Measurements from ENCODE around the gene RABGAP1. TPM values are rescaled to one million over a fixed set of nuclear protein-coding genes. Genes with fewer than 3 reads are reported as not detected.

Gene RABGAP1
- total RNA-seq, 1 donor from 2014 or later: 80.2 TPM

DNA sequence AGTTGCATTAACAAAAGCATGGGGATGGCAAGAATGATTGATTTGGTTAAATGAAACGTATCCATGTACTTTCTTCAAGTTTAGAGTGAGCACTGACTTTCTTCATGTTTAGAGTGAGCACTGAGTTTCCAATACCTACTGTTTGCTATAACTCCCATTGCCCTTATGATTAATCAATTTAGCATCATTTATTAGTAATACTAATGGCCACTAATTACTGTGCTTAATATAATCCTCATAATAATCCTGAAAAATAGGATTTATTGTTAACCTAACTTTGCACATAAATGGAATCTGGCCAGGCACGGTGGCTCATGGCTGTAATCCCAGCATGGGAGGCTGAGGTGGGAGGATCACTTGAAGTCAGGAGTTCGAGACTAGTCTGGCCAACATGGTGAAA is 70.6 kb downstream of the RABGAP1 start:
- H3K9me3 Mint-ChIP-seq (ENCODE audit: unreplicated experiment): no peaks in the 10 kb centered on the region
- no peaks in the 10 kb centered on the region for H3K36me3 Mint-ChIP-seq (ENCODE audit: unreplicated experiment)
- DNase-seq: no peak
- no peaks in the 10 kb centered on the region for H3K4me1 Mint-ChIP-seq (ENCODE audit: low read depth, unreplicated experiment)
- TF ChIP-seq, protein P1, sequence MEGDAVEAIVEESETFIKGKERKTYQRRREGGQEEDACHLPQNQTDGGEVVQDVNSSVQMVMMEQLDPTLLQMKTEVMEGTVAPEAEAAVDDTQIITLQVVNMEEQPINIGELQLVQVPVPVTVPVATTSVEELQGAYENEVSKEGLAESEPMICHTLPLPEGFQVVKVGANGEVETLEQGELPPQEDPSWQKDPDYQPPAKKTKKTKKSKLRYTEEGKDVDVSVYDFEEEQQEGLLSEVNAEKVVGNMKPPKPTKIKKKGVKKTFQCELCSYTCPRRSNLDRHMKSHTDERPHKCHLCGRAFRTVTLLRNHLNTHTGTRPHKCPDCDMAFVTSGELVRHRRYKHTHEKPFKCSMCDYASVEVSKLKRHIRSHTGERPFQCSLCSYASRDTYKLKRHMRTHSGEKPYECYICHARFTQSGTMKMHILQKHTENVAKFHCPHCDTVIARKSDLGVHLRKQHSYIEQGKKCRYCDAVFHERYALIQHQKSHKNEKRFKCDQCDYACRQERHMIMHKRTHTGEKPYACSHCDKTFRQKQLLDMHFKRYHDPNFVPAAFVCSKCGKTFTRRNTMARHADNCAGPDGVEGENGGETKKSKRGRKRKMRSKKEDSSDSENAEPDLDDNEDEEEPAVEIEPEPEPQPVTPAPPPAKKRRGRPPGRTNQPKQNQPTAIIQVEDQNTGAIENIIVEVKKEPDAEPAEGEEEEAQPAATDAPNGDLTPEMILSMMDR (IDR thresholded peaks at IDR 0.05; ENCODE audit: partially characterized antibody, unreplicated experiment): no peak
- no peak overlapping the region for H3K27ac Mint-ChIP-seq (ENCODE audit: unreplicated experiment)
- no peaks in the 10 kb centered on the region for H3K27me3 Mint-ChIP-seq (ENCODE audit: unreplicated experiment)
- no peak overlapping the region for H3K4me3 Mint-ChIP-seq (ENCODE audit: unreplicated experiment)

DNA sequence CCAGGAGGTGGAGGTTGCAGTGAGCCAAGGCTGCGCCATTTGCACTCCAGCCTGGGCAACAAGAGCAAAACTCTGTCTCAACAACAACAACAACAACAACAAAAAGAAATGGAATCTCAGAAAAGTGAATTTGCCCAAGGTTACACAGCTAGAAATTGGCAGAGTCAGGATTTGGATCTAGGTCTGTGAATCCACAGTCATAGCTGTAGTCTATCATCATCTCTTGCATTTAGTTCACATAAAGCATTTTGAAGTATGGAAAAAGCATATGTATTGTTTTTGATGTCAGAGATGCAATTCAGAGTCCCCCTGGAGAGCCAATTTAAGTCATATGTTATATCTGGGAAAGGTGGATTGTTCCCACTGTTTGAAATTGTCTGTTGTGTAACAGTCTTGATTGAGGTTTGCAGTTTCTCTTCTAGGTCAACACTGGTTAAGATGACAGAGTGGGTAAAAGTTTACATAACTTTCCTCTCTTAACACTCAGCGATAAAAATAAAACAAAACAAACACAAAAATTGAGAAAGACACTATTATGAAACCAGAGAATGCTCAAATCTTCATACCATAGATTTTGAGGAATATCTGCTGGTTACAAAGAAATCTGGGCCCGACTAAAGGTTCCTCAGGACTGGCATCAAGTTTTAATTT is 71.2 kb downstream of the RABGAP1 start:
- no peaks in the 10 kb centered on the region for H3K4me1 Mint-ChIP-seq (ENCODE audit: low read depth, unreplicated experiment)
- H3K27me3 Mint-ChIP-seq (ENCODE audit: unreplicated experiment): no peaks in the 10 kb centered on the region
- no peak overlapping the region for H3K4me3 Mint-ChIP-seq (ENCODE audit: unreplicated experiment)
- H3K27ac Mint-ChIP-seq (ENCODE audit: unreplicated experiment): no peak overlapping the region
- no peaks in the 10 kb centered on the region for H3K9me3 Mint-ChIP-seq (ENCODE audit: unreplicated experiment)
- no peak for DNase-seq
- no peaks in the 10 kb centered on the region for H3K36me3 Mint-ChIP-seq (ENCODE audit: unreplicated experiment)
- TF ChIP-seq, protein P1 (IDR thresholded peaks at IDR 0.05; ENCODE audit: partially characterized antibody, unreplicated experiment): no peak

DNA sequence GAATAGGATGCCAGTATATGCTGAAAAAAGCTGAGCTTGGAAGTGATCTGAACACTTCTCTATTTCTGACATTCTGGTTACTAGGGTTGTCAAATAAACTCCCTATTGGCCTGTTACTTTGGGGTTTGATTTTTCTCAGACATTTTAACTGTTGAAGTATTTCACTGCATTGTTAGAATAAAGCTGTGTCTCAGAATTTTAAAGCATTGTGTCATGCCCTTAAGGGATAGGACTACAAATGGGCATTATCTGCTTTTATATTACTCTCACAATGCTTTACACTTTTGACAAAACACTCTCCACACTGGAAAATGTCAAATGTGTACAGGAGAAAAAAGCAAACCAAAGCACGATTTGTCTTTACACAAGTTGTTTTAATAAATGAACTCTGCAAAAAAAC is 75.8 kb downstream of the RABGAP1 start:
- Mint-ChIP-seq H3K4me3 (ENCODE audit: unreplicated experiment) (no peak overlapping the region), H3K27ac (ENCODE audit: unreplicated experiment) (no peak overlapping the region), H3K36me3 (ENCODE audit: unreplicated experiment) (no peaks in the 10 kb centered on the region), H3K27me3 (ENCODE audit: unreplicated experiment) (no peaks in the 10 kb centered on the region), H3K4me1 (ENCODE audit: low read depth, unreplicated experiment) (peaks cover 3% of the 10 kb centered on the region), H3K9me3 (ENCODE audit: unreplicated experiment) (no peaks in the 10 kb centered on the region)
- DNase-seq: no peak
- TF ChIP-seq, protein P1 (IDR thresholded peaks at IDR 0.05; ENCODE audit: partially characterized antibody, unreplicated experiment): no peak

DNA sequence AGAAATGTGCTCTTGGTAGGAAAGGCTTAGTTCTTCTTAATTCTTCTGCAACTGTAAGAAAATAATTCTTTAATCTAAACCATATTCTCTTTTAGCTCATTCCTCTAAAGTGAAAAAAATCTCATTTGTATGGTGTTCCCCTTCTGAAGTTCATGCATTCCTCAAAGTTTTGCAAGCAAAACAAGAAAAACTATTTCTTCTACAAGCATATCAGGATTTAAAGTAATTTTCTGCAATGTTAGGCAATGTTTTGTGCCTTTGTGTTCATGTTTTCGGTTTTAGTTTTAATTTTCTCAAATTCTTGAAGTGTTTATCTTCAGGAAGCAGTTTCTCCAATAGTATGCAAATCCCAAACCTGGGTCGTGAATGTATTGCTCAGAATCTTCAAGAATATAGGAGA is 80.0 kb downstream of the RABGAP1 start:
- no peaks in the 10 kb centered on the region for H3K36me3 Mint-ChIP-seq (ENCODE audit: unreplicated experiment)
- H3K9me3 Mint-ChIP-seq (ENCODE audit: unreplicated experiment): no peaks in the 10 kb centered on the region
- H3K4me3 Mint-ChIP-seq (ENCODE audit: unreplicated experiment): no peak overlapping the region
- peaks cover 3% of the 10 kb centered on the region for H3K4me1 Mint-ChIP-seq (ENCODE audit: low read depth, unreplicated experiment)
- TF ChIP-seq, protein P1 (IDR thresholded peaks at IDR 0.05; ENCODE audit: partially characterized antibody, unreplicated experiment): no peak
- no peaks in the 10 kb centered on the region for H3K27me3 Mint-ChIP-seq (ENCODE audit: unreplicated experiment)
- no peak for DNase-seq
- no peak overlapping the region for H3K27ac Mint-ChIP-seq (ENCODE audit: unreplicated experiment)

DNA sequence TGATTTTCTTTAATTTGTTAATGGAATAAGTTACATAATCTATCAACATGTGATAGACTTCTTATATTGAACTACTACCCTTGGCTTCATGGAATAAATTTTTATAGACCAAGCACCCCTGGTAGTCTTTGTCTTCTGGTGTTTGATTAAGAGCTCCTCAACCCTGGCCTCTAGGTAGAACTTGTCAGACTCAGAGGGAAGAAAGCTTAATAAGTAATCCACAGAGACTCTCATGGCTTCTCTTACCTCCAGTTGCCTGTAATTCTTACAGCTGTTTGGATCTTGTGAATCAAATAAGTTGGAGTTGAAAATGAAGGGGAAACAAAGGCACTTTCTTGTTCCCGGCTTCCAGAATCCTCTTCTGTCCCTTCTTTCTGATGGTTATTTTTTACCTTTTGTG is 85.6 kb downstream of the RABGAP1 start:
- no peaks in the 10 kb centered on the region for H3K36me3 Mint-ChIP-seq (ENCODE audit: unreplicated experiment)
- H3K9me3 Mint-ChIP-seq (ENCODE audit: unreplicated experiment): no peaks in the 10 kb centered on the region
- DNase-seq: no peak
- H3K4me3 Mint-ChIP-seq (ENCODE audit: unreplicated experiment): no peak overlapping the region
- peaks cover 4% of the 10 kb centered on the region for H3K4me1 Mint-ChIP-seq (ENCODE audit: low read depth, unreplicated experiment)
- H3K27ac Mint-ChIP-seq (ENCODE audit: unreplicated experiment): no peak overlapping the region
- no peaks in the 10 kb centered on the region for H3K27me3 Mint-ChIP-seq (ENCODE audit: unreplicated experiment)
- TF ChIP-seq, protein P1 (IDR thresholded peaks at IDR 0.05; ENCODE audit: partially characterized antibody, unreplicated experiment): no peak

All from glutamatergic neuron (in vitro differentiated cells).